PC-9 (cell line): ENCODE data around the gene OCEL1. TPM values are rescaled to one million over a fixed set of nuclear protein-coding genes. Genes with fewer than 3 reads are reported as not detected.

ENCODE experiments used
- BruUV-seq: library from RNA; stranded (reverse); fragments of 400-500 nt; replicated peaks from 2 replicates; lab custom pipeline; 2021; lab: Mats Ljungman, UMichigan
- CTCF ChIA-PET: fragments of 300-600 bp; sonication (Branson Sonifier 250); formaldehyde crosslinking; loops from one replicate; lab custom pipeline; 2022; ENCODE audit warnings: antibody characterized with exemption; lab: Charles Lee
- POLR2A ChIA-PET: fragments of 300-600 bp; sonication (Branson Sonifier 250); formaldehyde crosslinking; loops from one replicate; lab custom pipeline; 2022; ENCODE audit warnings: antibody characterized with exemption; ENCODE audit not compliant: unreplicated experiment; lab: Charles Lee
- DNase-seq, 2 experiments: peaks; one replicate each; pipeline versions ENCODE4 v3.0.0 to v3.0.0-alpha.2; 2015 to 2022; ENCODE audit warnings: mixed read lengths in 1 of 2
- H2AFZ ChIP-seq: fragments of 200-600 bp; sonication (generic); 2 replicates; pipeline ENCODE4 v1.8.1; 2017; ENCODE audit warnings: antibody characterized with exemption
- H3F3A ChIP-seq: fragments of 200-600 bp; sonication (generic); 2 replicates; pipeline ENCODE4 v1.8.1; 2017; ENCODE audit warnings: antibody characterized with exemption, mild to moderate bottlenecking, low read depth; ENCODE audit not compliant: insufficient read depth
- H3K27ac ChIP-seq: fragments of 200-600 bp; sonication (generic); 2 replicates; pipeline ENCODE4 v1.6.1; 2016; ENCODE audit warnings: mixed run types
- H3K27me3 ChIP-seq: fragments of 200-600 bp; sonication (generic); 2 replicates; pipeline ENCODE4 v1.6.1; 2016; ENCODE audit warnings: low read depth, mixed run types; ENCODE audit not compliant: insufficient read depth
- H3K36me3 ChIP-seq: fragments of 200-600 bp; sonication (generic); 2 replicates; pipeline ENCODE4 v1.6.1; 2016; ENCODE audit warnings: low read depth, mixed run types
- H3K4me1 ChIP-seq: fragments of 200-600 bp; sonication (generic); replicated peaks from 2 replicates; pipeline ENCODE4 v1.6.1; 2016; ENCODE audit warnings: mixed run types; ENCODE audit not compliant: insufficient read depth
- H3K4me2 ChIP-seq: fragments of 200-600 bp; sonication (generic); 2 replicates; pipeline ENCODE4 v1.6.1; 2017; ENCODE audit warnings: mixed run types
- H3K4me3 ChIP-seq: fragments of 200-600 bp; sonication (generic); 2 replicates; pipeline ENCODE4 v1.6.1; 2016; ENCODE audit warnings: mixed run types
- H3K79me2 ChIP-seq: fragments of 200-600 bp; sonication (generic); 2 replicates; pipeline ENCODE4 v1.6.1; 2017; ENCODE audit warnings: low read depth, mixed run types
- H3K9me2 ChIP-seq: fragments of 200-600 bp; sonication (generic); 2 replicates; pipeline ENCODE4 v1.8.1; 2017; ENCODE audit warnings: mild to moderate bottlenecking; ENCODE audit not compliant: insufficient read depth
- H3K9me3 ChIP-seq: fragments of 200-600 bp; sonication (generic); 2 replicates; pipeline ENCODE4 v1.8.1; 2016; ENCODE audit warnings: low read depth; ENCODE audit not compliant: insufficient read depth
- H4K20me1 ChIP-seq: fragments of 200-600 bp; sonication (generic); 2 replicates; pipeline ENCODE4 v1.8.1; 2017; ENCODE audit not compliant: insufficient read depth
- CTCF ChIP-seq: fragments of 200-600 bp; sonication (generic); conservative IDR thresholded peaks from 2 replicates; pipeline ENCODE4 v1.6.1; 2017; ENCODE audit warnings: mixed run types, antibody characterized with exemption, mild to moderate bottlenecking, moderate library complexity
- EZH2 ChIP-seq: fragments of 200-600 bp; sonication (generic); IDR thresholded peaks from 2 replicates; pipeline ENCODE4 v1.8.0; 2017; ENCODE audit warnings: antibody characterized with exemption, low read depth
- intact Hi-C: fragments of 100-400 bp; cut with micrococcal nuclease; formaldehyde crosslinking; loops from one replicate; pipeline ENCODE4 v1.10.0; 2022; ENCODE audit not compliant: unreplicated experiment
- total RNA-seq: library from RNA; stranded (reverse); gene quantifications from 2 replicates; pipeline ENCODE4 v1.2.3, GENCODE V29; 2021

Gene OCEL1
- total RNA-seq, 1 experiment from 2014 or later = 30.6 TPM

GRCh38 chr19:17255150-17255621, 29.2 kb downstream of the OCEL1 start:
- Histone ChIP-seq H3K27me3 (no peaks in the 10 kb centered on the region), H4K20me1 (no peaks in the 10 kb centered on the region), H3K4me3 (no peak overlapping the region), H3K79me2 (no peaks in the 10 kb centered on the region), H3K4me2 (peak overlapping the region; percentile 53), H3F3A (peaks cover 22% of the 10 kb centered on the region), H3K27ac (peak overlapping the region; percentile 68), H3K4me1 (peaks cover 17% of the 10 kb centered on the region), H3K9me2 (no peaks in the 10 kb centered on the region), H3K9me3 (no peaks in the 10 kb centered on the region), H2AFZ (0 out of 2 replicates have a peak overlapping the region, but pooled peaks have one; percentile 3), H3K36me3 (no peaks in the 10 kb centered on the region)
- ChIA-PET POLR2A (interaction anchor here (0.6 to 1.2 kb wide), 5 partner anchors 10 to 75 kb away, joined by 3 to 13 read pairs (median 5); partner anchors contain the start of genes BABAM1 and USE1), CTCF (interaction anchor here (0.7 kb wide), 1 partner anchor 54 kb away, joined by 3 read pairs; no protein-coding TSS in a partner anchor)
- intact Hi-C loops = no loop called here
- no TSS peak for BruUV-seq
- no peak for TF ChIP-seq EZH2
- peak; percentile 77 to 95 for DNase-seq

- Histone ChIP-seq H3K79me2 (no peaks in the 10 kb centered on the region), H3K36me3 (no peaks in the 10 kb centered on the region), H3K4me3 (no peak overlapping the region), H4K20me1 (no peaks in the 10 kb centered on the region), H3K9me3 (no peaks in the 10 kb centered on the region), H3K9me2 (no peaks in the 10 kb centered on the region), H2AFZ (no peak overlapping the region), H3F3A (peaks cover 22% of the 10 kb centered on the region), H3K4me1 (peaks cover 19% of the 10 kb centered on the region), H3K4me2 (no peak overlapping the region; the same call in 1 of the 2 replicates), H3K27ac (no peak overlapping the region), H3K27me3 (no peaks in the 10 kb centered on the region)
- intact Hi-C loops = no loop called here
- peak in 1 of 2 experiments; percentile 29 for DNase-seq
- CTCF ChIA-PET = no interaction called here
- no TSS peak for BruUV-seq
- POLR2A ChIA-PET = no interaction called here
- TF ChIP-seq CTCF (no peak), EZH2 (no peak)
Measured at GRCh38 chr19:17256130-17256529, 30.1 kb downstream of the OCEL1 start.

GRCh38 chr19:17259118-17259780, 33.2 kb downstream of the OCEL1 start:
- no peak for DNase-seq
- intact Hi-C loops = no loop called here
- H3K27me3 ChIP-seq = no peaks in the 10 kb centered on the region
- peaks cover 19% of the 10 kb centered on the region for H3K4me1 ChIP-seq
- no peaks in the 10 kb centered on the region for H3K79me2 ChIP-seq
- H3K27ac ChIP-seq = no peak overlapping the region
- H3K4me2 ChIP-seq = no peak overlapping the region
- H3K9me3 ChIP-seq = no peaks in the 10 kb centered on the region
- no peak overlapping the region for H2AFZ ChIP-seq
- H4K20me1 ChIP-seq = no peaks in the 10 kb centered on the region
- no peaks in the 10 kb centered on the region for H3K9me2 ChIP-seq
- no peaks in the 10 kb centered on the region for H3K36me3 ChIP-seq
- no peak overlapping the region for H3K4me3 ChIP-seq
- peaks cover 20% of the 10 kb centered on the region for H3F3A ChIP-seq
- no TSS peak for BruUV-seq
- POLR2A ChIA-PET = no interaction called here
- CTCF ChIA-PET = interaction anchor here (0.6 kb wide), 3 partner anchors 22 to 193 kb away, joined by 3 to 8 read pairs (median 4); no protein-coding TSS in a partner anchor
- TF ChIP-seq EZH2 (no peak), CTCF (no peak)
